GM12864 (cell line): Measurements from ENCODE around the gene GCH1.

Experiments
- DNase-seq: peaks from one replicate; pipeline ENCODE4 v3.0.0-alpha.2; 2011; ENCODE audit warnings: low read depth
- H3K4me3 ChIP-seq: 2 replicates; pipeline ENCODE4 v1.5.1; 2011; ENCODE audit warnings: mild to moderate bottlenecking, low read depth, low read length, control low read depth
- CTCF ChIP-seq: IDR thresholded peaks from 2 replicates; pipeline ENCODE4 v1.5.1; 2011; ENCODE audit warnings: low read depth, mild to moderate bottlenecking, moderate library complexity, low read length, control low read depth, inconsistent platforms; ENCODE audit errors: missing control alignments

GCH1 gene

GRCh38 chr14:54829486-54830224 lies 73.0 kb downstream of the GCH1 start:
- no peak for TF ChIP-seq CTCF
- no peak for DNase-seq

GRCh38 chr14:54828037-54828436 lies 74.6 kb downstream of the GCH1 start:
- TF ChIP-seq CTCF = no peak
- no peak overlapping the region for H3K4me3 ChIP-seq
- no peak for DNase-seq

More at GRCh38 chr14:54829486-54830224, 73.0 kb downstream of the GCH1 start:
- no peak overlapping the region for H3K4me3 ChIP-seq

GRCh38 chr14:54823757-54824549 lies 78.7 kb downstream of the GCH1 start:
- no peak overlapping the region for H3K4me3 ChIP-seq
- TF ChIP-seq CTCF = no peak
- DNase-seq = no peak

- no peak overlapping the region for H3K4me3 ChIP-seq
- DNase-seq = no peak
- TF ChIP-seq CTCF = no peak
Observed at GRCh38 chr14:54822685-54823084, 79.9 kb downstream of the GCH1 start.

GRCh38 chr14:54818201-54819133 lies 84.2 kb downstream of the GCH1 start:
- no peak overlapping the region for H3K4me3 ChIP-seq
- no peak for TF ChIP-seq CTCF
- no peak for DNase-seq

- no peak for TF ChIP-seq CTCF
- H3K4me3 ChIP-seq = no peak overlapping the region
- no peak for DNase-seq
Observed at GRCh38 chr14:54817506-54817905, 85.1 kb downstream of the GCH1 start.
